ENCODE data around the gene SAPCD2.
A peak's percentile ranks its signal among the peaks of the same experiment; 100 is the strongest.
"Not testable (repeated sequence)": the region's sequence is repeated elsewhere in the genome, so short reads cannot be mapped to it uniquely, and the experiment has no call there.

SAPCD2 gene

DNA sequence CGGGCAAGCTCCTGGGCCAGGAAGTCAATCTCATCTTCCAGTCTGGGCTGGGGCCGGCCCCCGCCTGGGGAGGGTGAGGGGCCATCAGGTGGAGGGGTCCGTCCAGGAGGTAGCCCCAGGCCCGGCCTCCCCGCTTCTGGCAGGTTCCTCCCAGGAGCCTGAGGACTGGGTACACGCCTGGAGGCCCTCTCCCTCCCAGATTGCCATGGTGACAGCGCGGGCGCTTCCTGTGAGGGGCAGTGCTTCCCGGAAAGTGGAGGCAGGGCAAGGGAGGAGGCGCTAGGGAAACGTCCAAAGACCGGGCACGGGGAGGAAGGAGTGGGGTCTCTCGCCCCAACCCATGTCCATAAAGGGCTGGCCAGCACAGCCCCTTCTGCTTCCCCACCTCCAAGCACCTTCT lies 29.2 kb downstream of the SAPCD2 start:
- H3K4me1 ChIP-seq (ENCODE audit: control insufficient read depth, insufficient read depth, low read length) = peaks cover 12% of the 10 kb centered on the region
- H3K9ac ChIP-seq (ENCODE audit: low read length) = no peak overlapping the region
- H3K4me3 ChIP-seq (ENCODE audit: low read length) = no peak overlapping the region
- H3K27me3 ChIP-seq (ENCODE audit: control insufficient read depth, insufficient read depth, low read length) = peaks cover 3% of the 10 kb centered on the region
- no peak overlapping the region for H3K27ac ChIP-seq (ENCODE audit: low read depth, low read length)
- H3K36me3 ChIP-seq (ENCODE audit: control insufficient read depth, insufficient read depth, low read length) = no peaks in the 10 kb centered on the region

DNA sequence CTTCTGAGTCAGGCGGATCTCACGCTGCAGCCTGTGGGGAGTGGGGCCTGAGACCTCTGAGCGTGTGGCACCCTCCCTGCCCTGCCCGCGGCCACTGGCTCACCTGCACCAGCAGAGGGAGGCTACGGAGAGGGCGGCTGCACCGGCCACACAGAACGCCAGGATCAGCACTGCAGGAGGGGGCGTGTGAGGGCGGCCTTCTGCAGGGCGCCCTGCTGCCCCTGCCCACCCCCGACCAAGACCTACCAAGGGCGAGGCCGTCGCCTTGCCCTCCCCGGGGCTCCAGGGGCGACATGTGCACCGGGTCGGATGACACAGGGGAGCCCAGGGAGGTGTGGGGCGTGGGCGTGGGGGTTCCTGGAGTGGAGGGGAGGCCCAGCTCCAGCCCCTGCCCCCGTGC lies 29.8 kb downstream of the SAPCD2 start:
- Histone ChIP-seq H3K27me3 (ENCODE audit: control insufficient read depth, insufficient read depth, low read length) (peaks cover 3% of the 10 kb centered on the region), H3K4me3 (ENCODE audit: low read length) (no peak overlapping the region), H3K9ac (ENCODE audit: low read length) (no peak overlapping the region), H3K36me3 (ENCODE audit: control insufficient read depth, insufficient read depth, low read length) (no peaks in the 10 kb centered on the region), H3K4me1 (ENCODE audit: control insufficient read depth, insufficient read depth, low read length) (peaks cover 11% of the 10 kb centered on the region), H3K27ac (ENCODE audit: low read depth, low read length) (no peak overlapping the region)

DNA sequence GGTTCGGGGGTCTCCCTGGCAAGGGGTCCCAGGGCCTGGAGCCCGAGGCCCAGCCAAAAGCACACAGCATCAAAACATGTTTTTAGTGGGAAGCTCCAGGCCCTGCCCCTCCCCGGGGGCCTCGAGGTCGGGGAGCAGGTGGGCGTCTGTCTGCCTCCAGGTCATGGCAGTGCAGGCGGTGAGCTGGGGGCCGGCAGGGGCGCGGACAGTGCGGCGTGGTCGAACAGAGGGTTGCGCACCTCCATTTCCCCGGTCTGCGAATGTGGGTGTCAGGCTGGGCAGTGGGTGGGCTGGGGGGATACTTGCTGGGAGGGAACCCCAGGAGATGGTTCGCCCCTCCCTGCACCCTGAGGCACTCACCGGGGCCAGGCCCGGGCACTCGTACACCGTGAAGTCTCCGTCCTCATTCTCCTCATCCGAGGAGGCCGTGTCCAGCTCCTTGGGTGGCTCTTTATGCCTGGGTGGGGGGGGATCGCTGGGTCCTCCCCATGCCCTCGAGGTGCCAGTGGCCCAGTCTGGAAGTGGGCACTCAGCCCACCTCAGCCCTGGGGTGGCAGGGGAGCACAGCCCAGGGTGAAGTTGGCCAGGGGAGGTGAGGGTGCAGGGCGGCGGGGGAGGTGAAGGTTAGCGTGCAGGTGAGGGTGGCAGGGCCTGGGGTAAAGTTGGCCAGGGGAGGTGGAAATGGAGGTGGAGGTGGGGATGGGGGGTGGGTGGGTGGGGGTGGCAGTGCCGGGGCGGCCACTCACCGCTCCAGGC lies 30.6 kb downstream of the SAPCD2 start:
- Histone ChIP-seq H3K4me3 (ENCODE audit: low read length) (no peak overlapping the region), H3K27me3 (ENCODE audit: control insufficient read depth, insufficient read depth, low read length) (no peaks in the 10 kb centered on the region), H3K4me1 (ENCODE audit: control insufficient read depth, insufficient read depth, low read length) (peaks cover 6% of the 10 kb centered on the region), H3K9ac (ENCODE audit: low read length) (no peak overlapping the region), H3K27ac (ENCODE audit: low read depth, low read length) (no peak overlapping the region), H3K36me3 (ENCODE audit: control insufficient read depth, insufficient read depth, low read length) (no peaks in the 10 kb centered on the region)

DNA sequence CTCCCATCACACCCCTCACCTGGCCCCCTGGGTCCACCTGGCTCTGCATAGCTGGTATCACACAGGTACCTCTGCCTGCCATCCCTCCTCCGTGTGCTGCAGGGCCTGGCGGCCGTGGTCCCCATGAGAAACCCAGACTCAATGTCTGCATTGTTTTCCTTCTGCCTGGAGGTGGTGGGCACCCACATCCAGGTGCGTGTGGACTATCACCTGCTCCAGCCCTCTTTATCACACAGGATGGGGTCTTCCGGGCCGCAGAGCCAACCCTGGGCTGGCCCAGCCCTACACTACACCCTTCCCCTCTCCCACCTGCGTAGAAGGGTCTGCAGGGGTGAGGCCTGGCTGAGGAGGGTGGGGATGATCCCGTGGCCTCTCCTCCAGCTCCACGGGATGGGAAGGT lies 31.4 kb downstream of the SAPCD2 start:
- H3K27me3 ChIP-seq (ENCODE audit: control insufficient read depth, insufficient read depth, low read length) = no peaks in the 10 kb centered on the region
- H3K27ac ChIP-seq (ENCODE audit: low read depth, low read length) = no peak overlapping the region
- H3K9ac ChIP-seq (ENCODE audit: low read length) = no peak overlapping the region

DNA sequence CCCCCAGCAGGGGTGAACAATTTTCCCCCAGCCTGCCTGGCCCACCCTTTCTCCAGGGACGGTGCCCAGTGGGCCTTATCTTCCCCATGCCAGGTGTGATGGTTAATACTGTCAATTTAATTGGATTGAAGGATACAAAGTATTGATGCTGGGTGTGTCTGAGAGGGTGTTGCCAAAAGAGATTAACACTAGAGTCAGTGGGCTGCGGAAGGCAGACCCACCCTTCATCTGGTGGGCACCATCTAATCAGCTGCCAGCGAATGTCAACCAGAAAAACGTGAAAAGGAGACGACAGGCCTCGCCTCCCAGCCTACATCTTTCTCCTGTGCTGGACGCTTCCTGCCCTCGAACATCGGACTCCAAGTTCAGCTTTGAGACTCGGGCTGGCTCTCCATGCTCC lies 32.9 kb downstream of the SAPCD2 start:
- Histone ChIP-seq H3K27ac (ENCODE audit: low read depth, low read length) (no peak overlapping the region), H3K27me3 (ENCODE audit: control insufficient read depth, insufficient read depth, low read length) (no peaks in the 10 kb centered on the region), H3K9ac (ENCODE audit: low read length) (no peak overlapping the region), H3K4me3 (ENCODE audit: low read length) (no peak overlapping the region), H3K36me3 (ENCODE audit: control insufficient read depth, insufficient read depth, low read length) (no peaks in the 10 kb centered on the region), H3K4me1 (ENCODE audit: control insufficient read depth, insufficient read depth, low read length) (no peaks in the 10 kb centered on the region)

More for the DNA sequence above, 31.4 kb downstream of the SAPCD2 start:
- Histone ChIP-seq H3K36me3 (ENCODE audit: control insufficient read depth, insufficient read depth, low read length) (no peaks in the 10 kb centered on the region), H3K4me3 (ENCODE audit: low read length) (no peak overlapping the region), H3K4me1 (ENCODE audit: control insufficient read depth, insufficient read depth, low read length) (no peaks in the 10 kb centered on the region)

GRCh38 chr9:137037035-137037434 lies 33.3 kb downstream of the SAPCD2 start:
- Histone ChIP-seq H3K27me3 (ENCODE audit: control insufficient read depth, insufficient read depth, low read length) (no peaks in the 10 kb centered on the region), H3K27ac (ENCODE audit: low read depth, low read length) (no peak overlapping the region), H3K9ac (ENCODE audit: low read length) (no peak overlapping the region), H3K4me3 (ENCODE audit: low read length) (no peak overlapping the region), H3K4me1 (ENCODE audit: control insufficient read depth, insufficient read depth, low read length) (no peaks in the 10 kb centered on the region), H3K36me3 (ENCODE audit: control insufficient read depth, insufficient read depth, low read length) (no peaks in the 10 kb centered on the region)

- Histone ChIP-seq H3K27me3 (ENCODE audit: control insufficient read depth, insufficient read depth, low read length) (no peaks in the 10 kb centered on the region), H3K4me1 (ENCODE audit: control insufficient read depth, insufficient read depth, low read length) (no peaks in the 10 kb centered on the region), H3K4me3 (ENCODE audit: low read length) (no peak overlapping the region), H3K36me3 (ENCODE audit: control insufficient read depth, insufficient read depth, low read length) (no peaks in the 10 kb centered on the region), H3K27ac (ENCODE audit: low read depth, low read length) (no peak overlapping the region), H3K9ac (ENCODE audit: low read length) (no peak overlapping the region)
Observed at GRCh38 chr9:137035937-137036336, 34.4 kb downstream of the SAPCD2 start.

GRCh38 chr9:137035507-137035834 lies 34.9 kb downstream of the SAPCD2 start:
- no peak overlapping the region for H3K9ac ChIP-seq (ENCODE audit: low read length)
- H3K4me3 ChIP-seq (ENCODE audit: low read length) = no peak overlapping the region
- H3K27ac ChIP-seq (ENCODE audit: low read depth, low read length) = no peak overlapping the region
- no peaks in the 10 kb centered on the region for H3K36me3 ChIP-seq (ENCODE audit: control insufficient read depth, insufficient read depth, low read length)
- H3K27me3 ChIP-seq (ENCODE audit: control insufficient read depth, insufficient read depth, low read length) = no peaks in the 10 kb centered on the region
- H3K4me1 ChIP-seq (ENCODE audit: control insufficient read depth, insufficient read depth, low read length) = no peaks in the 10 kb centered on the region

DNA sequence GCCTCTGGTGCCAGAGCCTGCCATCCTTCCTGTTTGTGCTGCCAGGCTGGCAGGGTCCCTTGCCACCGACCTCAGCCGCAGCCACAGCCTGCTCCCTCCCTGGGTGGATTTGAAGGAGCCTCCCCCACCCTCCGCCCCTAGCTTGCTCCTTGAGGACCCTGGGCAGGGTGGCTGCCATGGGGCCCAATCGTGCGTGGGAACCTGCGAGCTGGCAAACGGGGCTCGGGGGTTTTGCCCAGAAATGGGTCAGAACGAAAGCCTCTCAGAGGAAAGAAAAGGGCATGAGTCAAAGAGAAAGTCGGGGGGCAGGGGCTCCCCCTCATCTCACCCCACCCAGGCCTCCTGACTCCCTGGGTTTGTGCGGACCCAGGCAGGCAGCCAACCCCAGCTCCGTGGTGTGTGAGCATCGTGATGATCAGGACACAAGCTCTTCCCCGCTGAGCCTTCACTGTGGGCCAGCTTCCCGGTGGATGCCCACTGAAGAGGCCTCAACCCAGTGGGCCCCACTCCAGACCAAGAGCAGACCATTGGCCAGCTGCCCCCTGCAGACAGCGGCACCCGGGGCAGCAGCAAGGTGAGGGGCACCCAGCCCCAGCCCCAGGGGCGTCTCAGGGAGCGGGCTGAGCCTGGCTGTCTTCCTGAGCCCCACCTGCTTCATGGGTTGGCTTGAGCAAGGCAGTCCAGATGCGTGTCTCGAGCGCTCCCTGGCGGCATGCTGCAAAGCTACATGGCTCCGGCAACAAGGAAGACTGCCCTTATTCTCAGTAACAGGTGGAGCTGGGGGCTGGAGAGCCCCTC lies 35.4 kb downstream of the SAPCD2 start:
- H3K27ac ChIP-seq (ENCODE audit: low read depth, low read length) = no peak overlapping the region
- H3K4me3 ChIP-seq (ENCODE audit: low read length) = peak overlapping the region; percentile 21

DNA sequence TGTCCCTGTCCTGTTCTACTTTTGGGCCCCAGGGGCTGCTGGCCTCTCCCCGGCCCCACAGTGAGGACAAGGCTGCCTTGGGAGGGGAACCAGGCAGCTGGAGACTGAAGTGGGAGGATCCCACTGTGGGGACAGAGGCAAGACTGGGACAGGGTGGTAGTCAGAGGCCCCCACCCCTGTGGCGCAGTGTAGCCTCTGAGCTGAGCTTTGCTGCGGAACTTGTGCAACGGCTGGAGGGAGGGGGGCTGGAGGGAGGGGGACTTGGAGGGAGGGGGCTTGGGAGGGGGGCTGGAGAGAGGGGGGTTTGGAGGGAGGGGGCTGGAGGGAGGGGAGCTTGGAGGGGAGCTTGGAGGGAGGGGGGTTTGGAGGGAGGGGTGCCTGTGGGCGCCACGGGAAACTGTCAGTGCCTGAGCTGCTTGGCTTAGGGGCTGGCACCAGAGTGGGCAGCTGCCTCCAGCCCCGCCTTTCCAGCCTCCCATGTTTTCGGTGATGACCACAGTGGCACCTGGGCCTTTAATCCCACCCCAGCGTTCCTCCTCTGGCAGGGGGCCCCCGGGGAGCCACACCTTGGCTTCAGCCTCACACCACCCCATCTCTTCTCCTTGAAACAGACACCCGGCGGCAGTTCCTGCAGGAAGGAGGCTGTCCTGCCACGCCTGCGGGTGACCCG lies 36.2 kb downstream of the SAPCD2 start:
- H3K27ac ChIP-seq (ENCODE audit: low read depth, low read length) = no peak overlapping the region
- no peak overlapping the region for H3K9ac ChIP-seq (ENCODE audit: low read length)
- peaks cover 4% of the 10 kb centered on the region for H3K4me1 ChIP-seq (ENCODE audit: control insufficient read depth, insufficient read depth, low read length)
- H3K27me3 ChIP-seq (ENCODE audit: control insufficient read depth, insufficient read depth, low read length) = no peaks in the 10 kb centered on the region
- no peaks in the 10 kb centered on the region for H3K36me3 ChIP-seq (ENCODE audit: control insufficient read depth, insufficient read depth, low read length)
- peak overlapping the region; percentile 8 for H3K4me3 ChIP-seq (ENCODE audit: low read length)

More for the DNA sequence above, 35.4 kb downstream of the SAPCD2 start:
- Histone ChIP-seq H3K4me1 (ENCODE audit: control insufficient read depth, insufficient read depth, low read length) (no peaks in the 10 kb centered on the region), H3K36me3 (ENCODE audit: control insufficient read depth, insufficient read depth, low read length) (no peaks in the 10 kb centered on the region), H3K27me3 (ENCODE audit: control insufficient read depth, insufficient read depth, low read length) (no peaks in the 10 kb centered on the region), H3K9ac (ENCODE audit: low read length) (no peak overlapping the region)

GRCh38 chr9:137033481-137033880 lies 36.9 kb downstream of the SAPCD2 start:
- not testable (repeated sequence) for H3K27me3 ChIP-seq (ENCODE audit: control insufficient read depth, insufficient read depth, low read length); H3K27ac ChIP-seq (ENCODE audit: low read depth, low read length); H3K4me3 ChIP-seq (ENCODE audit: low read length)

DNA sequence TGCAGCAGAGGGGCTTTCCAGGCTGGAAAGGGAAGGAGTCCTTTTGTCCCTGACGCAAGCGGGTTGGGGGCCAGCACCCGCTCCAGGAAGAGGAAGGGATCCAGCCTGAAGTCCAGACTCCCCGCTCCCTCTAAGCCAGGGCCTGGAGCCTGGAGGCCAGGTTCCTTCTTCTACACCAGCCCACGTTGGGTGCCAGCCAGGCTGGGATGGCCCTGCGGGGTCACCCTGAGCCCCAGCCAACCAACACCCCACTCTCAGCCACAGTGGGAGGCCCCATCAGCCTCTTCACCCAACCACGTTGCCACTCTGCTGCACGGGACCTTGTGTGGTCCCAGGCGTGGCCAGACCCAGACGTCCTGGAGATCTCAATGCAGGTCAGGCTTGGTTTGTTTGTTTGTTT lies 37.5 kb downstream of the SAPCD2 start:
- H3K36me3 ChIP-seq (ENCODE audit: control insufficient read depth, insufficient read depth, low read length) = no peaks in the 10 kb centered on the region
- no peak overlapping the region for H3K9ac ChIP-seq (ENCODE audit: low read length)
- peaks cover 8% of the 10 kb centered on the region for H3K4me1 ChIP-seq (ENCODE audit: control insufficient read depth, insufficient read depth, low read length)
- H3K27ac ChIP-seq (ENCODE audit: low read depth, low read length) = no peak overlapping the region
- no peak overlapping the region for H3K4me3 ChIP-seq (ENCODE audit: low read length)
- H3K27me3 ChIP-seq (ENCODE audit: control insufficient read depth, insufficient read depth, low read length) = no peaks in the 10 kb centered on the region

More at GRCh38 chr9:137033481-137033880, 36.9 kb downstream of the SAPCD2 start:
- H3K4me1 ChIP-seq (ENCODE audit: control insufficient read depth, insufficient read depth, low read length); H3K36me3 ChIP-seq (ENCODE audit: control insufficient read depth, insufficient read depth, low read length); H3K9ac ChIP-seq (ENCODE audit: low read length): not testable (repeated sequence)

Measured in rectal smooth muscle tissue (tissue), 1 donor.